Activated CD8-positive, alpha-beta memory T cell treated with anti-CD3 and anti-CD28 coated beads for 1 hour (primary cell): ENCODE measurements around the gene PCDH17.

Experiments used
- DNase-seq, 2 donors: peaks; one replicate each; pipeline ENCODE4 v3.0.0-alpha.2; 2020; ENCODE audit warnings: low read depth in 1 of 2; ENCODE audit errors: extremely low read depth in 1 of 2

Gene PCDH17

GRCh38 chr13:57726981-57727380 is 95.4 kb downstream of the PCDH17 start:
- DNase-seq, result no peak

GRCh38 chr13:57734306-57734705 is 102.8 kb downstream of the PCDH17 start:
- DNase-seq, result no peak

- DNase-seq, result no peak
Measured at GRCh38 chr13:57739089-57739488, 107.5 kb downstream of the PCDH17 start.

GRCh38 chr13:57739543-57740190 is 108.1 kb downstream of the PCDH17 start:
- DNase-seq, result no peak

GRCh38 chr13:57740719-57741118 is 109.2 kb downstream of the PCDH17 start:
- no peak for DNase-seq

- no peak for DNase-seq
Measured at GRCh38 chr13:57748096-57748495, 116.6 kb downstream of the PCDH17 start.

- no peak for DNase-seq
Measured at GRCh38 chr13:57760951-57761350, 129.4 kb downstream of the PCDH17 start.

GRCh38 chr13:57763689-57764088 is 132.1 kb downstream of the PCDH17 start:
- no peak for DNase-seq
